ENCODE measurements around the gene OR51D1.

DNA sequence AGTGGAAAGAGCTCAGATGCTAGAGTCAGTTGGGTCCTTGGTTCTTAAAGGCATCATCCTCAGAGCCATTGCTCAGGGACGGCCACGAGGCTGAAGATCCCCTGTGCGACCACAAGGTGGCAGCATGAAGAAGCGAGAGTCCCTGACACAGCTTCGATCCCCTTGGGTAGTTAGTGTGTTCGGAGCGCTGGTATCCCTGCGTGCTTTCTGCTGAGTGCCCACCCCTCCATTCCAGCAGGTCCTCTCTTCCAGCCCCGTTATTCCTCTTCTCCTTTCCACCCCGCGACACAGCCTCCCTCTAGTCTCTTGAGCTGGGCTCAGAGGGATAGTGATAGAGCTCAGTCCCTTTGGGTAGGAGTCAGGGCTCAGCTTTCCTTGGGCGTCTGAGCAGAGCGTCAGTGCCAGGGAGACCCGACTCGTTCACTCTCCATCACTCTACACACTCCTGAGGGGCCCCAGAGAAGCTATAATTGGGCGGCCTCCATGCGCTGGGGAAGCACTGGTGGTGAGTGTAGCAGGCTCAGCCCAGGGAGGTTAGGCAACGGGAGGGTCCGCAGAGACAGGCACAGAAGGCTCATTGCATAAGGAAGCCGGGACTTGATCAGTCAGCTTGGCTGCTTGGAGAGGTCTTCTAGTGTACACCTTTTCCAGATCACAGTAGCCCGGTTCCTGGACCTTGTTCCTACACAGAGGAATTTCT, at the start of gene OR51D1:
- TF ChIP-seq, protein P1, sequence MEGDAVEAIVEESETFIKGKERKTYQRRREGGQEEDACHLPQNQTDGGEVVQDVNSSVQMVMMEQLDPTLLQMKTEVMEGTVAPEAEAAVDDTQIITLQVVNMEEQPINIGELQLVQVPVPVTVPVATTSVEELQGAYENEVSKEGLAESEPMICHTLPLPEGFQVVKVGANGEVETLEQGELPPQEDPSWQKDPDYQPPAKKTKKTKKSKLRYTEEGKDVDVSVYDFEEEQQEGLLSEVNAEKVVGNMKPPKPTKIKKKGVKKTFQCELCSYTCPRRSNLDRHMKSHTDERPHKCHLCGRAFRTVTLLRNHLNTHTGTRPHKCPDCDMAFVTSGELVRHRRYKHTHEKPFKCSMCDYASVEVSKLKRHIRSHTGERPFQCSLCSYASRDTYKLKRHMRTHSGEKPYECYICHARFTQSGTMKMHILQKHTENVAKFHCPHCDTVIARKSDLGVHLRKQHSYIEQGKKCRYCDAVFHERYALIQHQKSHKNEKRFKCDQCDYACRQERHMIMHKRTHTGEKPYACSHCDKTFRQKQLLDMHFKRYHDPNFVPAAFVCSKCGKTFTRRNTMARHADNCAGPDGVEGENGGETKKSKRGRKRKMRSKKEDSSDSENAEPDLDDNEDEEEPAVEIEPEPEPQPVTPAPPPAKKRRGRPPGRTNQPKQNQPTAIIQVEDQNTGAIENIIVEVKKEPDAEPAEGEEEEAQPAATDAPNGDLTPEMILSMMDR (conservative IDR thresholded peaks at IDR 0.05), result peak; percentile 93
- TF ChIP-seq ZFX (IDR thresholded peaks at IDR 0.05), result no peak
